CD4-positive, alpha-beta T cell (primary cell): ENCODE measurements around the gene FHOD3. TPM values are rescaled to one million over a fixed set of nuclear protein-coding genes. Genes with fewer than 3 reads are reported as not detected.

Source experiments
- ATAC-seq: fragments of 200-7000 bp; cut with Tn5 transposase; one replicate; pipeline ENCODE4 v1.10.0; 2022; ENCODE audit warnings: mild to moderate bottlenecking; ENCODE audit not compliant: poor library complexity
- CTCF ChIA-PET: fragments of 350-600 bp; sonication (Branson Sonifier 250); formaldehyde crosslinking; loops from one replicate; lab custom pipeline; 2021; ENCODE audit warnings: antibody characterized with exemption, inconsistent platforms; lab: Charles Lee
- POLR2A ChIA-PET: fragments of 350-600 bp; sonication (Branson Sonifier 250); formaldehyde crosslinking; loops from one replicate; lab custom pipeline; 2021; ENCODE audit warnings: antibody characterized with exemption, inconsistent platforms; lab: Charles Lee
- DNase-seq, 14 experiments: peaks; one replicate each; pipeline ENCODE4 v3.0.0-alpha.2; 2013 to 2020; ENCODE audit warnings: mixed read lengths in 2 of 14
- H3K27ac ChIP-seq, 2 donors: one replicate each; pipeline versions ENCODE4 v1.5.1 to v1.7.0; 2013; ENCODE audit warnings: low read length in 2 of 2, low read depth in 1 of 2, mild to moderate bottlenecking in 1 of 2
- H3K27me3 ChIP-seq, 2 experiments: 1 replicate in 1 of 2; 2 replicates in 1 of 2; pipeline versions ENCODE4 v1.6.1 to v1.7.0; 2013; ENCODE audit warnings: low read length in 2 of 2, control low read depth in 1 of 2, mild to moderate bottlenecking in 1 of 2, moderate library complexity in 1 of 2; ENCODE audit not compliant: insufficient read depth in 2 of 2, control insufficient read depth in 1 of 2
- H3K36me3 ChIP-seq: one replicate; pipeline ENCODE4 v1.6.1; 2013; ENCODE audit warnings: low read length, control low read depth; ENCODE audit not compliant: insufficient read depth
- H3K4me1 ChIP-seq: one replicate; pipeline ENCODE4 v1.6.1; 2013; ENCODE audit warnings: low read length, control low read depth; ENCODE audit not compliant: insufficient read depth
- H3K4me3 ChIP-seq: one replicate; pipeline ENCODE4 v1.5.1; 2013; ENCODE audit warnings: mild to moderate bottlenecking, low read length, moderate library complexity
- H3K9me3 ChIP-seq, 2 experiments: 1 replicate in 1 of 2; 2 replicates in 1 of 2; pipeline versions ENCODE4 v1.6.1 to v1.7.0; 2013; ENCODE audit warnings: low read length in 2 of 2, mild to moderate bottlenecking in 2 of 2, control low read depth in 1 of 2, moderate library complexity in 1 of 2; ENCODE audit not compliant: control insufficient read depth in 1 of 2, insufficient read depth in 1 of 2
- H3K27ac Mint-ChIP-seq: one replicate; pipeline ENCODE4 v1.8.0; 2020; ENCODE audit warnings: mixed read lengths
- H3K27me3 Mint-ChIP-seq: one replicate; pipeline ENCODE4 v1.8.0; 2021; ENCODE audit warnings: mixed read lengths
- H3K36me3 Mint-ChIP-seq: one replicate; pipeline ENCODE4 v1.8.0; 2021; ENCODE audit warnings: low read depth, mixed read lengths
- H3K4me1 Mint-ChIP-seq: one replicate; pipeline ENCODE4 v1.8.0; 2021; ENCODE audit warnings: low read depth, mixed read lengths
- H3K4me3 Mint-ChIP-seq: one replicate; pipeline ENCODE4 v1.8.0; 2020; ENCODE audit warnings: mild to moderate bottlenecking, mixed read lengths
- H3K9me3 Mint-ChIP-seq: one replicate; pipeline ENCODE4 v1.8.0; 2020; ENCODE audit warnings: mixed read lengths
- CTCF ChIP-seq: fragments of 200-600 bp; IDR thresholded peaks from one replicate; pipeline ENCODE4 v1.8.0; 2022; ENCODE audit warnings: antibody characterized with exemption, mild to moderate bottlenecking
- intact Hi-C, 2 experiments: fragments of 100-400 bp; cut with DNase I in 1 of 2; cut with micrococcal nuclease in 1 of 2; formaldehyde crosslinking; loops; one replicate each; pipeline versions ENCODE4 v1.15.1 to v1.9.0; 2023 to 2025; cut with DNase I, micrococcal nuclease
- total RNA-seq, 174 experiments: library from RNA in 2 of 174; stranded (reverse) in 2 of 174; gene quantifications; one replicate each; pipeline ENCODE4 v1.2.3 and lab custom pipeline; 2021 to 2026

The FHOD3 gene
- total RNA-seq, 2 experiments from 2014 or later, result not detected

GRCh38 chr18:36271153-36271552, 26.4 kb upstream of the FHOD3 start:
- DNase-seq (no peak), ATAC-seq (no peak)
- H3K27me3 ChIP-seq, result no peaks in the 10 kb centered on the region
- no peaks in the 10 kb centered on the region for H3K9me3 ChIP-seq
- H3K27ac ChIP-seq, result no peak overlapping the region
- Mint-ChIP-seq H3K4me3 (no peak overlapping the region), H3K27ac (no peak overlapping the region), H3K4me1 (no peaks in the 10 kb centered on the region), H3K27me3 (peaks cover 27% of the 10 kb centered on the region), H3K36me3 (no peaks in the 10 kb centered on the region), H3K9me3 (no peaks in the 10 kb centered on the region)
- POLR2A ChIA-PET, result no interaction called here
- CTCF ChIA-PET, result no interaction called here
- no peaks in the 10 kb centered on the region for H3K4me1 ChIP-seq
- intact Hi-C loops, result no loop called here
- no peak for TF ChIP-seq CTCF
- no peak overlapping the region for H3K4me3 ChIP-seq
- H3K36me3 ChIP-seq, result no peaks in the 10 kb centered on the region

- ChIA-PET CTCF (no interaction called here), POLR2A (no interaction called here)
- ATAC-seq, result no peak
- no peak overlapping the region for H3K4me3 ChIP-seq
- intact Hi-C loops, result no loop called here
- no peaks in the 10 kb centered on the region for H3K36me3 ChIP-seq
- no peak for TF ChIP-seq CTCF
- no peaks in the 10 kb centered on the region for H3K27me3 ChIP-seq
- no peaks in the 10 kb centered on the region for H3K9me3 ChIP-seq
- no peaks in the 10 kb centered on the region for H3K4me1 ChIP-seq
- Mint-ChIP-seq H3K4me3 (no peak overlapping the region), H3K9me3 (no peaks in the 10 kb centered on the region), H3K27ac (no peak overlapping the region), H3K27me3 (peaks cover 34% of the 10 kb centered on the region), H3K36me3 (no peaks in the 10 kb centered on the region), H3K4me1 (no peaks in the 10 kb centered on the region)
- H3K27ac ChIP-seq, result no peak overlapping the region
- no peak for DNase-seq
Measured at GRCh38 chr18:36273347-36273746, 24.2 kb upstream of the FHOD3 start.

GRCh38 chr18:36274083-36274715, 23.3 kb upstream of the FHOD3 start:
- no peak overlapping the region for H3K27ac ChIP-seq
- CTCF ChIA-PET, result no interaction called here

More at GRCh38 chr18:36274083-36274715, 23.3 kb upstream of the FHOD3 start:
- intact Hi-C loops, result no loop called here
- DNase-seq (no peak), ATAC-seq (no peak)
- H3K4me3 Mint-ChIP-seq, result no peak overlapping the region
- POLR2A ChIA-PET, result no interaction called here
- H3K27me3 Mint-ChIP-seq, result peaks cover 34% of the 10 kb centered on the region
- H3K4me1 ChIP-seq, result no peaks in the 10 kb centered on the region
- H3K9me3 Mint-ChIP-seq, result no peaks in the 10 kb centered on the region
- TF ChIP-seq CTCF, result no peak
- H3K36me3 Mint-ChIP-seq, result no peaks in the 10 kb centered on the region
- H3K4me1 Mint-ChIP-seq, result no peaks in the 10 kb centered on the region
- no peaks in the 10 kb centered on the region for H3K9me3 ChIP-seq
- H3K4me3 ChIP-seq, result no peak overlapping the region
- H3K27ac Mint-ChIP-seq, result no peak overlapping the region
- H3K27me3 ChIP-seq, result peaks cover 0 to 6% of the 10 kb centered on the region in 2 experiments
- no peaks in the 10 kb centered on the region for H3K36me3 ChIP-seq
